Activated effector memory CD4-positive, alpha-beta T cell treated with anti-CD3 and anti-CD28 coated beads, Interleukin-2, amount 50 U/mL, for 16 hours (primary cell): ENCODE data around the gene GPN2.
"Not testable (repeated sequence)": the region's sequence is repeated elsewhere in the genome, so short reads cannot be mapped to it uniquely, and the experiment has no call there.

Source experiments
- DNase-seq: peaks from one replicate; pipeline ENCODE4 v3.0.0-alpha.2; 2020

GPN2 gene

DNA sequence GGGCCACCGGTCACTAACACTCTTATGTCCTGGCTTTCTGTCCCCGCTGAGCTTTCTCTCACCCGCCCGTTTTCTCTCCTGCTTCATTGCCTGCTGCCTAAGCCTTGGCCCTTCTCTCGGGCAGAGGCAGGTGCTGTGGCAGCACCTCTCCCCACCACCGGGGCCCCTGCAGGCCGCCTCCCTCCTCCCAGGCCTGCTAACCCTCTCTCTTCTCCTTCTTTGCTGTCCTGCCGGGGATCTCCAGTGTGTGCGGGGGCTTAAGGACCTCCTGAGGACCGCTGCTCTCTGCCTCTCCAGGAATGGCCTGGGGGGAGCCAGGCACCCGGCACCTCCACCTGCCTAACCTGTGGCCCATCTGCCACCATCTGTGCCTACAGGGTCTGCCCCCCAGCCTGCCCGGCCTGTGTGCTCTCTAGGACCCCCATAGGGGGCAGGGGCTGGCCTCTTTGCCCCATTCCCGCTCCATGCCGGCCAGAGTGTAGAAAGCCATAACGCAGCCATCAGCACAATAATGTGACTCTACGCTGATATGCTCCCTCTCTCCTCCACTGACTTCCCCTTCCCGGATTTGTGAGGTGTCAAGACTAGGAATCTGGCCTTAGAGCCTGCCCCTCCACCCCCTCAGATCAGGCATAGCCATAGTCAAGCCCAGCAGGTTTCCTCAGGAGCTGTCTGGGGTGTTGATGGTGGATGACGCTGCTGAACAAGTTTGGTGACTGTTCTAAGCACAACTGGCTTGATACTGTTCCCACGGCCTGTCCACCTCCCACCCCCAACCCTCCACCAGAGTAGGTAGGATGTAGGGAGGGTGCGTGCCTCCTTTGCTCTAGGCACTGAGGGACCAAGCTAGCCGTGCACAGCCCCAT lies 33.2 kb downstream of the GPN2 start:
- no peak for DNase-seq

DNA sequence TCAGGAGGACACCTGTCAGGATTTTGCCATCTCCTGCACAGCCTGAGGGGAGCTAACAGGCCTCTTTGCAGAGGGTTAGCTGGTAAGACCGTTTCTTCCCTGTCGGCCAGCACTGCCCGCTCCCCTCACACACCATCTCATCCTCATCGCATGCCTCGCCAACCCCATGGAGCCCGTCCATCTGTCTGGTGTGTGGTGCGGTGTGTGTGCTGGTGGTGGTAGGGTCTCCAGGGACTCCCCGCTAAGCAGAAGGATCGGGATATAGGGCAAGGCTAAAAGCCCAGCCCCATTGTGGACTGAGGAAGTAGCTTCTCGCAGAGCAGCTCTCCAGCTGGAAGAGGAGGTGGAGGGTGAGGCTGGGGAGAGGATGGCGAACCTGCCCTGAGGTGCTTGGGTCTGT lies 33.9 kb downstream of the GPN2 start:
- no peak for DNase-seq

DNA sequence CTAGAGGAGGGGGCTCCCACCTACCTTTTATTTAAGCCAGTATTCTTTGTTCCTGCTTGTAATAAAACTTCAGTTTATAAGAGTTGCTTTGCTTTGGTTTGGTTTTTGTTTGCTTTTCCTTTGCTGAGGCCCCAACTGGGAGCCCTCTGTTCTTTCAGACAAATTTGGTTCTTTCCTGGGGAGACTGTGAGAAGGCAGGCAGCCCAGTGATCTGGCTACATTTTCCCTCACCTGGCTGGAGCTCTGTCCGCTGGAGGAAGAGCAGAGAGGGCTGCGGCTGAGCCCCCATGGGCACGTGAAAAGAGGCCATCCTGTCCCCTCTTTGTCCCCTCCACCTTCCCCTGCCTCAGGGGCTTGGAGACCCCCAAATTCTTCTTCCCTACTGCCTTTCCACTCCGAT lies 34.4 kb downstream of the GPN2 start:
- no peak for DNase-seq

DNA sequence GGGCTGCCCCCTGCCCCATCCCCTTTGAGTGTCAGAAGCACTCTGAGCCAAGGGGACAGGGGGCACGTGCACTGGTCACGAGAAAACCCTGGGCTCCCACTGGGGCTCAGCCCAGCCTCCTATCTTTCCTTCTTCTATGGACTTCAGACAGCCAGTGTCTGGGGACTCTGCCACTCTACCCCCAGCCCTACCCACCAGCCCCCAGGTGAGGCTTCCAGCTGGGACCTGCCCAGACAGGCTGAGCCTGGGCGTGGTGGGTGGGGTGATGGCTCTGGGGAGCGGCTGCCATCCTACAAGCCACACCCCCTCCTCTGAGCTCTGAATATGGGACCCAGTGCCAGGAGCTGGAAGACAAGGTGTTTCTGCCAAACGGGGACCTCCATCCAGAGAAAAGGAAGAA lies 35.2 kb downstream of the GPN2 start:
- DNase-seq, result no peak

DNA sequence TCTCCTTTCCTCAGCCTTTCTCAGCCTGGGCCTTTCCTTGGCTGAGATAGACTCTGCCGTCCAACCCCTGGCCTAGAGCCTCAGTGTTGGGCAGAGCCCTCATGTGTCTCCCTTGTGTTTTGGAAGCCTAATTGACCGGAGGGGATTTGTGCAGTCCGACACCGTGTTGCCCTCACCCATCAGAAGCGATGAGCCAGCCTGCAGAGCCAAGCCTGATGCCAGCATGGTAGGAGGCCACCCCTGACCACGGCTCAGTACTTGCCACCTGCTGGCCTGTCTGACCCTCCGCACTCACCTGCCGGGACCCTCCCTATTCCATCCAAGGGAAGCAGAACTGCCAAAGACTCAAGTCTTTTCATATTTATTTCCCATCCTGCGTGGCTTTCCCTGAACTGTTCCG lies 36.5 kb downstream of the GPN2 start:
- no peak for DNase-seq

DNA sequence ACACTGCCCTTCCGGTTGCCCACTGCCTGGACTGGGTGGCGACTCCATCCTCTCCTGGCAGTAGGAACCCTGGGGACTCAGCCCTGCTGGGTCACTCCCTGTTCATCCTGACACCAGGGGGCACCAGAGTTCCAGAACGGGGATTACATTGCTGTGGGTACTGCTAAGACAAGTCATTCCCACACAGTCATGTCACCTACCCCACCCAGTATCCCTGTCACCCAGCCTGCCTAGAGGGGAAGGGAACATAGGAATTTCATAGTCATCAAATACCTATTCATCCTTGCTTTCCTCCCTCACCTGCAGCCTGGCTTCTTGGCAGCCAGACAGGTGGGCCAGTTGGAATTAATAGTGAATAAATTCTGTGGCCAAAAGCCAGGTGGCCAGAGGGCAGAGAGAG lies 36.9 kb downstream of the GPN2 start:
- peak; percentile 92 for DNase-seq

DNA sequence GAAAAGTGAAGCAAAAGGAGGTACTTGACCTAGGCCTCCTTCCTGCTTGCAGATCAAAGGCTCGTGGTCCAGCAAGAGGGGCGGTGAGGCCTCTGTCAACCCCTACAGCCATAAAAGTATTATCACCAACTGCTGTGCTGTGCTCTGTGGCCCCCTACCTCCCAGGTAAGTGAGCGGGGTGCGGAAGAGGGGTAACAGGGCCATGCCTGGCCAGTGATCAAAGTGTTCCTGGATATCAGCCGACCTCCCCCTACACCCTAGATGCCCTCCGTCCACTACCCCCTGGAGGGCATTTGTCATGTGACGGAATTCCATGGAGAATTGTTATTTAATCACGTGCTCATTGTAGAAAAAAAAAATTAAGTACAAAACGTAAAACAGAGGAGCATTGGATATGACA lies 37.4 kb downstream of the GPN2 start:
- no peak for DNase-seq

DNA sequence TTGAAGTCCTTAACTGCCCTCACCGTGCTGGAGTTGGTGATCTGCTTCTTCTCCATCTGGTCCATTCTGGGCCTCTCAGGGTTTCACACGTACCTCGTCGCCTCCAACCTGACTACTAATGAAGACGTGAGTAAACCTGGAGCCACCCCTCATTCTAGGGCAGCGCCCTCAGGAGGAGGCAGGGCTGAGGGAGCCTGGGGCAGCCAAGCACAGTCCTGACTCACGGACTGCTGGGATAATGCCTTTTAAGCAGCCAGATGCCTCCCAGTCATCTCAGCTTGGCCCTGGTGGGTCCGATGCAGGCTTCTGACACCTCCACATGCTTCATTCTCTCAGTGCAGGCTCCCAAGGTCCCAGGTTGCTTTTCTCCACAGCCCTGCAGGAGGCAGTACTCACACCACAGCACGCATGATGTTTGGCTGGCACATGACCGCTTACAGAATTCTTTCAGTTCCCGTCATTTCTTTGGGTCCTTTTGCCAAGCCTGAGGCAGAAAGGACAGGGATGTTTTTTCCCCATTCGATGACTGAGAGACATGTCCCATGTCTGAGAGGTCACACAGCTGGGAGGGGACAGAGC lies 38.9 kb downstream of the GPN2 start:
- DNase-seq, result no peak

DNA sequence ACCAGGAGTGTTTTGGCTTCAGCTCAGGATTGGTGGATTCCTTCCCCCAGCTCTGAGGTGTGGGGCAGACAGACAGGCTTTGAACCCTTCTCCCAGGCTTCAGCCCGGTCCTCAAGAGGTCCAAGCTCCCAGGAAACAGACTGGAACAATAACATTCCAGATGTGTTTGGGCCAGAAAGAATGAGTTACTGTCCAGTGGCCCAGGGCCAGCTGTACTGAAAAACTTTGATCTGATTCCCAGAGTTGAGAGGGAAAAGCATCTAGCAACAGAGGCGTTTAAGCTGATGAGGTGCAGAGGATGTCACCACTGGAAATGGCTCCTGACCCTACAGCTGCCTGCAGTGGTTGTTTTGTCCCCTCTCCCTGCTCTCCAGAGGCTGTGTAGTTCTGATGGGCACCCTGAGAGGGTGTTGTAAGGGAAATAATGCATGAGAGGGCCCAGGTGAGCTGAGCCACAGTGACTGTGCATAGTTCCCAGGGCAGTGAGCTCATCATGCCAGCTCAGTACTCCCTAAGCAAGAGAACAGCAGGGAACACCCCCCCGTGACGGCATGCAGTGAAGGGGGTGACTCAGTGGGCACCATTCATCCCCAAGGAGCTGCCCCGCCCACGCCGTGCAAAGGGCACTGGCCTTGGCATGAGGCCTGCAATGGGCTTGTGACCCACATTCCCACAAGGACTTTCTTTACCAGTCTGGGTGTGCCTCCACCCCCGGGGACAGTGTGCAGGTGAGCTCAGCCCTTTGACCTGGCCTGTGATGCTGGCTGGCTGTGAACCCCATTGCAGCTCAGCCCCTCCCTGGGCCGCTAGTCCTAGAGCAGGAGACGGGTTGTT lies 40.9 kb downstream of the GPN2 start:
- no peak for DNase-seq

DNA sequence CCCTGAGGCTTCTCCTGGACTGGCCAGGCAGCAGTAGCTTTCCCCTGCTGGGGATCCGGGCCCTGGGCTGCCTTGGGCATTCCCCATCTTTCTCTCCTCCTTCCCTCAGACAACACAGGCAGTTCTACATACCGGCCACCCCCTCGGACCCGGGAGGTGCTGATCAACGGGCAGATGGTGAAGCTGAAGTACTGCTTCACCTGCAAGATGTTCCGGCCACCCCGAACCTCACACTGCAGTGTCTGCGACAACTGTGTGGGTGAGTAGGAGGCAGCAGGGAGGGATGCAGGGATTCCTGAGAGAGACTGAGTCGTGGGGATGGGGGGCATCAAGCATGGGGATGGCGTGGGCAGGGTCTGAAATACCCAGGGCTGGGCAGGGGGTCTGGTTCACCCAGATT lies 41.6 kb downstream of the GPN2 start:
- DNase-seq, result no peak

DNA sequence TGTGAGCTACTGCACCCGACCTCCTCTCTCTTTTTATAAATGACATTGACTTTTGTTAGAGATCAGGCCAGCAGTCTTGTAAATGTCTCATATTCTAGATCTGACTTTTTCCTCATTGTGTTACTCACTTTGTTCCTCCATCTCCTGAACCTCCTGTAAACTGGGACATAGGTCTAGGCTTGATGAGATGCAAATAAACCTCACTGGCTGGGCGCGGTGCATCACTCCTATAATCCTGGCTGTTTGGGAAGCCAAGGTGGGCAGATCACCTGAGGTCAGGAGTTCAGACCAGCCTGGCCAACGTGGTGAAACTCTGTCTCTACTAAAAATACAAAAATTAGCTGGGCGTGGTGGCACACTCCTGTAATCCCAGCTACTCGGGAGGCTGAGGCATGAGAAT lies 42.3 kb downstream of the GPN2 start:
- DNase-seq, result not testable (repeated sequence)

DNA sequence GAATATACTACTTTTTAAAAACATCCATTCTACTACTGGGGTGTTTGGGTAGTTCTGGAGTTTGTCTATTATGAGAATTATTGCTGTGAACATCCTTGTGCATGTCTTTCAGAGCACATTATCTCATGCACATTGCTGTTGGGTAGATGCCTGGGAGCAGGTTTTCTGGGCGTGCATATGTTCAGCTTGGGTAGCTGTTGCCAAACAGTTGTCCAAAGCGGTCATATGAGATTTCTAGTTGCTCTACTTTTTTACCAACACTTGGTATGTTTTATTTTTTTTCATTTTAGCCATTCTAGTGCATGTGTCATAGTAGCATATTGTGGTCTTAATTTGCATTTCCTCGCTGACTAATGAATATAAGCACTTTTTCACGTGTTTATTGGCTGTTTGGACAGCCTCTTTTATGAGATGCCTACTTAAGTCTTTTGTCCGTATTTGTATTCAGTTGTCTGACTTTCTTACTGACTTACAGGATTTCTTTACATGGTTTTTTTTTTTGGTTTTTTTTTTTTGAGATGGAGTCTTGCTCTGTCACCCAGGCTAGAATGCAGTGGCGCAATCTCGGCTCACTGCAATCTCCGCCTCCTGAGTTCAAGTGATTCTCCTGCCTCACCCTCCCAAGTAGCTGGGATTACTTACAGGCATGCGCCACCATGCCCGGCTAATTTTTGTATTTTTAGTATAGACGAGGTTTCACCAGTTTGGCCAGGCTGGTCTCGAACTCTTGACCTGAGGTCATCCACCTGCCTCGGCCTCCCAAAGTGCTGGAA lies 45.5 kb downstream of the GPN2 start:
- DNase-seq, result no peak

DNA sequence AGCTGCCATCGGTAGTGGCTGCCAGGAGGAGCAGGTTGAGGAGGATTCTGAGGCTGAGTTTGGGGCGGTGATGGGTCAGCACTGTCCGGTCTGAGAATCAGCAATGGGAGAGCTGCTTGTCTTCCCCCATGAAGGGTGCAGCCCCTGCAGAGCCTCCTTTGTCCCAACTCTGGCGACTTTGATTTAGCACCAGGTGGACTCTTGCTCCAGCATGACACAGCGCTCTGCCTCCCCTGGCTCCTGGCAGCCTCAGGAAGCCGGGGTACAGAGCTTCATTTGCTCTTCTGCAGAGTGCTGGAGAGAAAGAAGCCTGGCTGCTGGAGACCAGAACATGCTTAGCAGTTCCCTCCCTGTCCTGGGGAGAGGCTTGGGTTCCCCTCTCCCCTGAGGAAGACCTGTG lies 50.3 kb downstream of the GPN2 start:
- no peak for DNase-seq

DNA sequence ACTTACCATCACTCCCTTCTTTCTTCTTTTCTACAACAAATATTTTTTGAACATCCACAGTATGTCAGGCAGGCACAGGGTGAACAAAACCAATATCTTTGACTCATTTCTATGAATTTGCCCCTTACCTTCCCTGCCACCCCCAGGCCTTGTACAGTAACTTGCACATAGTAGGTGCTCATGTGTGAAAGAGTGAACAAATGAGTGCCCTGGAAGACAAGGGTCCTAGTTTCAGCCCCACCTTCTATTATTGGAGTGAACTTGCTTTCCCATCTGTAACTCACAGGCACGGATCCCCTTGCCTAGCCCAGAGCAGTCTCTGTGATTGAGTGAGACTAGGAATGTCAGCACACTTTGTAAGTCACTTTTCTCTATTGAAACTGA lies 50.8 kb downstream of the GPN2 start:
- no peak for DNase-seq

DNA sequence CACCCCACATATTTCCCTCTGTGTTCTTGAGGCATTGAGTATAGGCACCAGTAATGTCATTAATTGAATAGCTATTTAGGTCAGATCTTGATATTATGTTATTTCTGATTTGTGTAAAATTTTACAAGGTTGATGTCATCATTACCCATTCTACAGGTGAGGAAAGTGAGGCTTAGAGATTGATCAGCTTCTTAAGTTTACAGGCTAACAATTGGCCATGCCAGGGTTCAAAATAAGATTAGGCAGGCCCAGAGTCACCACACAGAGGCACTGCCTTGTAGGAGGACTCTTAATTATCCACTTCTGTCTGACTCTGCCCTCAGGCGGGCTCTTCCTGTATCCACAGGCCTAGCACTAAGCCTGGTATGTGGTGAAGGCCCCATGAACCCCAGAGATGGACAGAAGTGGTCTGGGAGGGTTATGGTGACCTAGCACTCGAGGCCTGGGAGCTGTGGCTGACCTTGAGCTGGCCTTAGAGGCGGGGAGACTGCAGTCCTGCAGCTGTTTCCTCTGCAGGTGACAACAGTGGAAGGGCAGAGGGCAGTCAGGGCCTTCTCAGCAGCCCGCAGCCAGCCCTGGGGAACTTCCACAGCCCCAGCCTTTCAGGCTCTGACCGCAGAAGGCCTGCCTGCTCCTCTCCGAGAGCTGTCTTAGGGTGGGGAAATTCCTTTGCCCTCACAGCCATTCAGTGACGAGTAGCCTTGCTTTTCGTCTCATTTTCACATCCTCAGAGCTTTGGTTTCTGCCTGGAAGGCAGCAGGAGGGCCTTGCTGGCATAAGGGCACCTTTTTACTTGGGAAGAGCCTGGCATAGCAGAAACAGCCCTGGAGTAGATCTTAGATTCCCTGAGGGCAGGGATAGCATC lies 51.4 kb downstream of the GPN2 start:
- peak; percentile 90 for DNase-seq

DNA sequence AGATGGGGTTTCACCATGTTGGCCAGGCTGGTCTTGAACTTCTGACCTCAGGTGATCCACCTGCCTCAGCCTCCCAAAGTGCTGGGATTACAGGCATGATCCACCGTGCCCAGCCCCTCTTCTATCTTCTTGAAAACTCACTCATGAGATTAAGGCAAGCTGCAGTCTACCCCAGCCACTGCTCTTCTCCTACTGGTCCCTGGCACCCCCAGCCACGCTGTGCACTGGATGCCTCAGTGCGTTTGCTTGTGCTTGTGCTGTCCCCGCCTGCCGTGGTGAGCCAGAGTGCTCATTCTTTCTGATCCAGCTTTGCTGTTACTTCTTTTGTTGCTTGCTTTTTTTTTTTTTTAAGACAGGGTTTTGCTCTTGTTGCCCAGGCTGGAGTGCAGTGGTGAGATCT lies 52.4 kb downstream of the GPN2 start:
- not testable (repeated sequence) for DNase-seq

DNA sequence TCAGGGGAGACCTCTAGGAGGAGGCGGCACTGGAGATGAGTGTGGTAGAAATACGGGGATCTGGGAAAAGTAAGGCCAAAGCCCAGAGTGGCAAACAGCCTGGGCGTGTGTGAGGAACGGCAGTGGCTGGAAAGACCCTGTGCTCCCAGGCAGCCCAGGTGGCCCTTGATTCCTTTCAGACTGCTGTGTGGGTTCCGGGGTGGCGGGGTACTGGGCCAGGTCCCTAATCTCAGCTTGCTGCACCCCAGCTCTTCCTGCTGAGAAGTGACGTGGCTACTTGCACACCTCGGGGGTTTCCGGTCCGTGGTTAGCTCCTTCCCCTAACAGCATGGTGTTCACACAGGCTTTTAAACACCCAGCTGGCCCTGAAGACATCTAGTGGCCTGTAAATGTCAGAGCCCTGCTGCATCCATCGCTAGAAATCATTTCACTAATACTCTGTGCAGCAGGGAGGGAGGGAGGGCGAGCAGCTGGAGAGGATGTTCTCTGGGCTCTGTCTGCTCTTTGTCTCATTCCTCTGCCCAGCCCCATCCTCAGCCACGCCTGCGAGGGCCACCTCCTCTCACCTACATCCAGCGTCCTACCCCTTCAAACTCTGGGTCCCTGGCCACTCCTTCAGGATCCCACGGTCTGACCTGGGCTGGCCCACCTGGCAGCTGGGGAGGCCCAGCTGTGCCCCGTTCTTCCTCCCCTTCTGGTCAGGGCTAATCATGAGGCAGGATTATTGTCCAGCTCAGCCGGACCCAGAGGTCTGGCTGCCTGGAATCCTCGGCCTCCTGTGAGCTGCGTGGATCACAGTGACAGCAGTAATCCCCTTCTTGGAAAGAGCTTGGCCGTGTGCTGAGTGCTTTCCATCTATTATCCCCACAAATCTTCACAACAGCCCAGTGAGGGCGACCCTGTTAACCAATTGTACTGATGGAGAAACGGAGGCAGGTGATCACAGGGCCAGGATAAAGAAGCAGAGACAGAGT lies 56.4 kb downstream of the GPN2 start:
- peak; percentile 95 for DNase-seq

DNA sequence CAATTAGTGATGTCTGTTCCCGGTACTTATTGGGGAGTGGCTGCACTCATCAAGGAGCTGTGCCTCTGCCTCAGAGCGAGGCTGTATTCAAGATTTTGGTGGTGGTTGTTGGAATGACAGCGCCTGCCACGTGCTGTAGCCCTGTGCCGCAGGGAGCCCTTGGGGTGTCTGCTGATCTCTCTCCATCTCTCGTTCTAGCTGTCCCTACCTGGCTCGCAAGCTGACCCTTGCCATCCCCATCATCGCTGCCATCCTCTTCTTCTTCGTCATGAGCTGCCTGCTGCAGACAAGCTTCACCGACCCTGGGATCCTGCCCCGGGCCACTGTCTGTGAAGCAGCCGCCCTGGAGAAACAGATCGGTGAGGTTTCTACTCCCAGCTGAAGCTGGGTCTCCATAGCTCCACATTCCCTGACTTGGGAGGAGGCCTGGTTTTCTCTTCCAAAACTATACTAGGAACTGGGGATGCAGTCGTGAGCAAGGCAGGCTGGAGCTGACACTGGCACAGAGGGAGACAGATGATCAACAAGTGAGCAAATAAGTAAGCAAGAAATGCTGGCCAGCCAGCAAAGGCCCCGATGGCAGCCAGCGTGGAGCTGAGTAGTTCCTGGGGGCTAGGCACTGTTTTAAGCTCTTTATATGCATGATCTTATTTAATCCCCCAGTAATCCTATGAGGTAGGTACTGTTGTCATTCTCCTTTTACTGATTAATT lies 57.7 kb downstream of the GPN2 start:
- no peak for DNase-seq

DNA sequence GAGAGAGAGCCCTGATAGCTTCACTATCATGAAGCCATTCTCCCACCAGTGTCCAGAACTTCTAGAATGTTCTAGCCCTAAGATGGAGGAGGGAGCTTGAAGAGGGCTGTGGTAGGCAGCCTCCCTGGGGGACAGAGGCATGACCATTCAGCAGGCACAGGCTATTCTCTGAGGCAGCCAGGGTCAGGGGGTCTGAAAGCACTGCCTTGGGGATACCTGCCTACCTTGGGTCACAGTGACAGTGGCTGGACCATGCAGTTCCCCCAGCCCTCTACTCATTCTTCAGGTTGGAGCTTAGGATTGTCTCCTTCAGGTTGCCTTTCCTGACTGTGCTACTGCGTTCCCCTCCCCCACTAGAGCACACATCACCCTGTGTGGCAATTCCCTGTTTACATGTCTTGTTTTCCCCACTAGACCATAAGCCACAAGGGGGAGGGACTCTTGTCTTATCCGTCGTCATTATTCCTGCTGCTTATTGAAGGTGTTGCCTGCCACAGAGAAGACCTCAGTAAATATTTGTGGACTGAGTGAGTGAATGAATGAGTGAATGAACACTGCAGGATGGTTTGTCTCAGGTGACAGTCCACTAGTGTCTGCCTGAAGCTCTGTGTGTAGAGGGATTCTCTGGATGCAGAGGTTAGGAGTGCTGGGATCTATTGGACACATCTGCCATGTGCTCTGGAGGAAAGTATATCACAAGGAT lies 58.4 kb downstream of the GPN2 start:
- DNase-seq, result no peak

DNA sequence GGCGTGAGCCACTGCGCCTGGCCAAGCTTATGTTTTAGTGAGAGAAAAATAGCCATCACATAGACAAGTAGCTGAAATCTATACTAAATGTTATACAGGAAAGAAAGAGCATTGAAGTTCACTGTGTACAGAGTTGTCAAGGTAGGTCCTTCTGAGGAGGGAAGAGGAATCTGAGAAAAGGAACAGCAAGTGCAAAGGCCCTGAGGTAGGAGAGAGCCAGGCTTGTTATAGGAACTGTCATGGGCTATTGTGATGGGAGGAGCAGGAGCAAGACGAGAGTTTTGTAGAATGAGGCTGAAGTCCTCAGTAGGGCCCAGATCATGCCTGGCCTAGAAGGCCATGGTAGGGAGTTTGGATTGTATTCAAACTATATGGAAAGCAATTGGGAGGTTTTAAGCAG lies 59.0 kb downstream of the GPN2 start:
- DNase-seq, result no peak
